Fibroblast of lung (primary cell): ENCODE data around the gene PPP2R1A. TPM values are rescaled to one million over a fixed set of nuclear protein-coding genes. Genes with fewer than 3 reads are reported as not detected.

Source experiments
- DNase-seq, 2 donors: peaks; one replicate each; pipeline versions ENCODE4 v3.0.0 to v3.0.0-alpha.2; 2010; ENCODE audit warnings: low read depth in 2 of 2
- H2AFZ ChIP-seq: 2 replicates; pipeline ENCODE4 v1.5.1; 2012; ENCODE audit warnings: low read length, control low read depth, inconsistent platforms
- H3K27ac ChIP-seq: 2 replicates; pipeline ENCODE4 v1.5.1; 2011; ENCODE audit warnings: low read length, control low read depth; ENCODE audit not compliant: insufficient read depth
- H3K27me3 ChIP-seq: 2 replicates; pipeline ENCODE4 v1.5.1; 2011; ENCODE audit warnings: mild to moderate bottlenecking, low read length; ENCODE audit not compliant: control insufficient read depth, insufficient read depth
- H3K36me3 ChIP-seq: 2 replicates; pipeline ENCODE4 v1.5.1; 2011; ENCODE audit warnings: low read length; ENCODE audit not compliant: control insufficient read depth, insufficient read depth
- H3K4me1 ChIP-seq: 2 replicates; pipeline ENCODE4 v1.5.1; 2011; ENCODE audit warnings: low read length; ENCODE audit not compliant: control insufficient read depth, insufficient read depth; ENCODE audit errors: extremely low read depth
- H3K4me2 ChIP-seq: 2 replicates; pipeline ENCODE4 v1.5.1; 2011; ENCODE audit warnings: low read length, control low read depth; ENCODE audit not compliant: insufficient read depth; ENCODE audit errors: extremely low read depth
- H3K4me3 ChIP-seq, 4 experiments: fragments of 200-600 bp in 1 of 4; sonication (generic) in 1 of 4; replicated peaks in 1 of 4; 2 replicates each; pipeline ENCODE4 v1.5.1; 2011 to 2016; ENCODE audit warnings: low read length in 4 of 4, low read depth in 3 of 4, mild to moderate bottlenecking in 3 of 4, control low read depth in 2 of 4, inconsistent platforms in 1 of 4, mixed read lengths in 1 of 4; ENCODE audit not compliant: insufficient read depth in 1 of 4; ENCODE audit errors: control extremely low read depth in 1 of 4
- H3K79me2 ChIP-seq: 2 replicates; pipeline ENCODE4 v1.5.1; 2012; ENCODE audit warnings: mild to moderate bottlenecking, low read length, inconsistent platforms; ENCODE audit not compliant: control insufficient read depth, insufficient read depth
- H3K9ac ChIP-seq: 2 replicates; pipeline ENCODE4 v1.5.1; 2011; ENCODE audit warnings: mild to moderate bottlenecking, low read length, control low read depth; ENCODE audit not compliant: insufficient read depth
- H3K9me3 ChIP-seq: 2 replicates; pipeline ENCODE4 v1.5.1; 2012; ENCODE audit warnings: low read depth, low read length; ENCODE audit not compliant: control insufficient read depth, insufficient read depth
- H4K20me1 ChIP-seq: 2 replicates; pipeline ENCODE4 v1.5.1; 2011; ENCODE audit warnings: low read length; ENCODE audit not compliant: control insufficient read depth, insufficient read depth; ENCODE audit errors: extremely low read depth
- EZH2 ChIP-seq: IDR thresholded peaks from 2 replicates; pipeline ENCODE4 v1.5.1; 2012; ENCODE audit warnings: low read length, control low read depth, mild to moderate bottlenecking; ENCODE audit errors: missing control alignments
- polyA plus RNA-seq, 2 donors: library from polyadenylated mRNA; depleted of rRNA in 1 of 2; stranded (reverse) in 1 of 2; unstranded in 1 of 2; fragments of >200 nt; gene quantifications; 2 replicates each; pipeline ENCODE4 v1.2.1, GENCODE V29; 2011 to 2012; ENCODE audit warnings: missing spikeins in 1 of 2
- total RNA-seq: library from RNA; depleted of rRNA; stranded (reverse); fragments of >200 nt; gene quantifications from 2 replicates; pipeline ENCODE4 v1.2.1, GENCODE V29; 2014
- TF ChIP-seq, protein P1 (sequence below), 2 donors: IDR thresholded peaks in 1 of 2; conservative IDR thresholded peaks in 1 of 2; 1 replicate in 1 of 2; 2 replicates in 1 of 2; pipeline ENCODE4 v1.5.1; 2011 to 2012; ENCODE audit warnings: low read length in 2 of 2, control low read depth in 1 of 2, inconsistent platforms in 1 of 2, low read depth in 1 of 2, mild to moderate bottlenecking in 1 of 2

Gene PPP2R1A
- total and polyA plus RNA-seq, 2 donors (not counting 1 experiment from before 2014, with no cell fraction given) = 115 to 171 TPM

GRCh38 chr19:52275988-52276387, 86.1 kb downstream of the PPP2R1A start:
- peaks cover 2% of the 10 kb centered on the region for H3K36me3 ChIP-seq

GRCh38 chr19:52277471-52277870, 87.6 kb downstream of the PPP2R1A start:
- Histone ChIP-seq H3K79me2 (peaks cover 31% of the 10 kb centered on the region), H3K9ac (no peak overlapping the region), H3K27me3 (no peaks in the 10 kb centered on the region), H3K4me1 (no peaks in the 10 kb centered on the region), H4K20me1 (no peaks in the 10 kb centered on the region), H3K27ac (no peak overlapping the region), H3K4me2 (no peak overlapping the region), H2AFZ (no peak overlapping the region), H3K9me3 (no peaks in the 10 kb centered on the region), H3K36me3 (no peaks in the 10 kb centered on the region), H3K4me3 (no peak overlapping the region)
- no peak for TF ChIP-seq EZH2
- TF ChIP-seq, protein P1, sequence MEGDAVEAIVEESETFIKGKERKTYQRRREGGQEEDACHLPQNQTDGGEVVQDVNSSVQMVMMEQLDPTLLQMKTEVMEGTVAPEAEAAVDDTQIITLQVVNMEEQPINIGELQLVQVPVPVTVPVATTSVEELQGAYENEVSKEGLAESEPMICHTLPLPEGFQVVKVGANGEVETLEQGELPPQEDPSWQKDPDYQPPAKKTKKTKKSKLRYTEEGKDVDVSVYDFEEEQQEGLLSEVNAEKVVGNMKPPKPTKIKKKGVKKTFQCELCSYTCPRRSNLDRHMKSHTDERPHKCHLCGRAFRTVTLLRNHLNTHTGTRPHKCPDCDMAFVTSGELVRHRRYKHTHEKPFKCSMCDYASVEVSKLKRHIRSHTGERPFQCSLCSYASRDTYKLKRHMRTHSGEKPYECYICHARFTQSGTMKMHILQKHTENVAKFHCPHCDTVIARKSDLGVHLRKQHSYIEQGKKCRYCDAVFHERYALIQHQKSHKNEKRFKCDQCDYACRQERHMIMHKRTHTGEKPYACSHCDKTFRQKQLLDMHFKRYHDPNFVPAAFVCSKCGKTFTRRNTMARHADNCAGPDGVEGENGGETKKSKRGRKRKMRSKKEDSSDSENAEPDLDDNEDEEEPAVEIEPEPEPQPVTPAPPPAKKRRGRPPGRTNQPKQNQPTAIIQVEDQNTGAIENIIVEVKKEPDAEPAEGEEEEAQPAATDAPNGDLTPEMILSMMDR (conservative IDR thresholded peaks at IDR 0.05 in 1 of 2, IDR thresholded peaks at IDR 0.05 in 1 of 2; ENCODE audit: low read depth in 1 of 2, low read length in 2 of 2) = no peak
- DNase-seq = no peak

More at GRCh38 chr19:52275988-52276387, 86.1 kb downstream of the PPP2R1A start:
- Histone ChIP-seq H3K9ac (no peak overlapping the region), H2AFZ (no peak overlapping the region), H3K79me2 (peaks cover 41% of the 10 kb centered on the region), H3K4me1 (no peaks in the 10 kb centered on the region), H3K4me3 (no peak overlapping the region), H3K9me3 (no peaks in the 10 kb centered on the region), H3K27me3 (no peaks in the 10 kb centered on the region), H3K27ac (no peak overlapping the region), H4K20me1 (no peaks in the 10 kb centered on the region), H3K4me2 (no peak overlapping the region)
- DNase-seq = no peak
- no peak for TF ChIP-seq EZH2
- TF ChIP-seq, protein P1 (conservative IDR thresholded peaks at IDR 0.05 in 1 of 2, IDR thresholded peaks at IDR 0.05 in 1 of 2; ENCODE audit: low read depth in 1 of 2, low read length in 2 of 2) = no peak

Other genes with a start within 250 kb of the PPP2R1A start
- 11.3 and 16.5 TPM in 2 replicates for gene ZNF350, start 203.2 kb upstream of the PPP2R1A start, total RNA-seq
- gene ZNF350, start 203.2 kb upstream of the PPP2R1A start, polyA plus RNA-seq = 6.0 and 7.7 TPM in 2 replicates
- gene ZNF615, start 181.8 kb upstream of the PPP2R1A start, total RNA-seq = 14.7 and 15.7 TPM in 2 replicates
- 6.2 and 7.8 TPM in 2 replicates for gene ZNF615, start 181.8 kb upstream of the PPP2R1A start, polyA plus RNA-seq
- gene ZNF614, start 161.7 kb upstream of the PPP2R1A start, total RNA-seq = 9.2 and 10.0 TPM in 2 replicates
- 6.7 and 7.2 TPM in 2 replicates for gene ZNF614, start 161.7 kb upstream of the PPP2R1A start, polyA plus RNA-seq
- 6.4 and 10.2 TPM in 2 replicates for gene ZNF432, start 141.2 kb upstream of the PPP2R1A start, total RNA-seq
- gene ZNF432, start 141.2 kb upstream of the PPP2R1A start, polyA plus RNA-seq = 2.5 and 5.7 TPM in 2 replicates
- gene ZNF841, start 94.3 kb upstream of the PPP2R1A start, total RNA-seq = 19.8 and 27.4 TPM in 2 replicates
- gene ZNF841, start 94.3 kb upstream of the PPP2R1A start, polyA plus RNA-seq = 6.3 and 9.8 TPM in 2 replicates
- 11.3 and 12.4 TPM in 2 replicates for gene ZNF616, start 50.1 kb upstream of the PPP2R1A start, total RNA-seq
- gene ZNF616, start 50.1 kb upstream of the PPP2R1A start, polyA plus RNA-seq = 5.5 and 6.8 TPM in 2 replicates
- gene ZNF836, start 18.4 kb upstream of the PPP2R1A start, total RNA-seq = 10.0 and 13.2 TPM in 2 replicates
- gene ZNF836, start 18.4 kb upstream of the PPP2R1A start, polyA plus RNA-seq = 3.1 and 5.9 TPM in 2 replicates
- 11.6 and 13.7 TPM in 2 replicates for gene ZNF766, start 79.5 kb downstream of the PPP2R1A start, total RNA-seq
- 8.7 and 13.4 TPM in 2 replicates for gene ZNF766, start 79.5 kb downstream of the PPP2R1A start, polyA plus RNA-seq
- 4.9 and 5.9 TPM in 2 replicates for gene ZNF480, start 107.1 kb downstream of the PPP2R1A start, total RNA-seq
- gene ZNF480, start 107.1 kb downstream of the PPP2R1A start, polyA plus RNA-seq = 7.6 and 7.7 TPM in 2 replicates
- 3.3 and 5.3 TPM in 2 replicates for gene ZNF610, start 146.2 kb downstream of the PPP2R1A start, total RNA-seq
- gene ZNF610, start 146.2 kb downstream of the PPP2R1A start, polyA plus RNA-seq = 1.8 and 3.0 TPM in 2 replicates
- 24.8 and 25.9 TPM in 2 replicates for gene ZNF880, start 179.9 kb downstream of the PPP2R1A start, total RNA-seq
- 21.8 and 36.5 TPM in 2 replicates for gene ZNF880, start 179.9 kb downstream of the PPP2R1A start, polyA plus RNA-seq
- gene ZNF528, start 207.8 kb downstream of the PPP2R1A start, total RNA-seq = 21.3 and 32.2 TPM in 2 replicates
- gene ZNF528, start 207.8 kb downstream of the PPP2R1A start, polyA plus RNA-seq = 13.6 and 22.9 TPM in 2 replicates
- under 0.01 and 0.17 TPM in 2 replicates for gene ZNF534, start 239.1 kb downstream of the PPP2R1A start, total RNA-seq
- gene ZNF534, start 239.1 kb downstream of the PPP2R1A start, polyA plus RNA-seq = 0.05 and 0.06 TPM in 2 replicates